Activated naive CD8-positive, alpha-beta T cell treated with anti-CD3 and anti-CD28 coated beads, Interleukin-2, amount 50 U/mL, for 16 hours (primary cell): ENCODE results near the gene OLIG1.

ENCODE experiments used
- DNase-seq: peaks from one replicate; pipeline ENCODE4 v3.0.0-alpha.2; 2020; ENCODE audit warnings: low read depth, low spot score

Gene OLIG1, protein sequence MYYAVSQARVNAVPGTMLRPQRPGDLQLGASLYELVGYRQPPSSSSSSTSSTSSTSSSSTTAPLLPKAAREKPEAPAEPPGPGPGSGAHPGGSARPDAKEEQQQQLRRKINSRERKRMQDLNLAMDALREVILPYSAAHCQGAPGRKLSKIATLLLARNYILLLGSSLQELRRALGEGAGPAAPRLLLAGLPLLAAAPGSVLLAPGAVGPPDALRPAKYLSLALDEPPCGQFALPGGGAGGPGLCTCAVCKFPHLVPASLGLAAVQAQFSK

GRCh38 chr21:33069994-33070743 lies at the start of gene OLIG1:
Gene OLIG1 (plus strand): TSS chr21:33070141. CDS start chr21:33070247, 106 bp downstream.
- DNase-seq = no peak

DNA sequence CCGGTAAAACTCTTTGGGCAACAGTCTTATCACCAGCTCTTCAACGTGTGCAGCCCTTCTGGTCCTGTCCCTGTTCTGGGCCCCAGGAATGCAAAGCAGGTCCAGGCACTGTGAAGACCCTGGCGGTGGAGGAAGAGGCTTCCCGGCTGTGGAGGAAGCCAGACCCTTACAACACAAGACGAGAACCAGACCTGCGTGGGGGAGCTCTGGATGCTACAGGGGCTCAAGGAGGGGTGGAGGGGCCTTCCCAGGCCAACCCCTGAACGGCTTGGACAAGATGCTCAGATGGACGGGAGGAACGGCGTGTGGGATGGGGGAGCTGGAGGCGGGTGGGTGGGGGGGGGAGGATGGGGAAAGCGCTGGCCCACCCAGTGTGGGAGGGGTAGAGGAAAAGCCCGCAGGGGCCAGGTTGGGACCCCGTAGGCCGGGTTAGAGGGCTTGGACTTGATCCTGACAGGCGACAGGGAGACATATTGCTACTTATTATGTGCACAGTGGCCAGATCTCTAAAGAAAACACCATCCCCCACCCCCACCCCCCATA lies 49.3 kb upstream of the OLIG1 start:
- DNase-seq = no peak

GRCh38 chr21:33021150-33021549 lies 48.8 kb upstream of the OLIG1 start:
- no peak for DNase-seq

- DNase-seq = no peak
Measured at GRCh38 chr21:33021667-33022066, 48.3 kb upstream of the OLIG1 start.

DNA sequence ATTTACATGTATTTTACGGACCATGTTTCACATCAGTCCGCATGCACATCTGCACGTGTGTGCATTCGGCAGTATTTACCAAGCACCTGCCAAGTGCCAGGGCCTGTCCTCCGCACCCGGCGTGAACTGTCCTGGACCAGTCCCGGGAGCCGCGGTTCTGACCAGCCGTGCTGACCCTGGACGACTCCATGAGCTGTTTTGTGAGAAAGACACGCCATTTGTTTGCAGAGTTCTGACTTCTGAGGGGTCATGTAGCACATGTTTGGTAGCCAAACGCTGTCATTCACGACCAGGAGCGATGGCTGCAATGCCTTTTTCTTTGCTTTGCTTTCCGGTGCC lies 47.5 kb upstream of the OLIG1 start:
- DNase-seq = no peak

DNA sequence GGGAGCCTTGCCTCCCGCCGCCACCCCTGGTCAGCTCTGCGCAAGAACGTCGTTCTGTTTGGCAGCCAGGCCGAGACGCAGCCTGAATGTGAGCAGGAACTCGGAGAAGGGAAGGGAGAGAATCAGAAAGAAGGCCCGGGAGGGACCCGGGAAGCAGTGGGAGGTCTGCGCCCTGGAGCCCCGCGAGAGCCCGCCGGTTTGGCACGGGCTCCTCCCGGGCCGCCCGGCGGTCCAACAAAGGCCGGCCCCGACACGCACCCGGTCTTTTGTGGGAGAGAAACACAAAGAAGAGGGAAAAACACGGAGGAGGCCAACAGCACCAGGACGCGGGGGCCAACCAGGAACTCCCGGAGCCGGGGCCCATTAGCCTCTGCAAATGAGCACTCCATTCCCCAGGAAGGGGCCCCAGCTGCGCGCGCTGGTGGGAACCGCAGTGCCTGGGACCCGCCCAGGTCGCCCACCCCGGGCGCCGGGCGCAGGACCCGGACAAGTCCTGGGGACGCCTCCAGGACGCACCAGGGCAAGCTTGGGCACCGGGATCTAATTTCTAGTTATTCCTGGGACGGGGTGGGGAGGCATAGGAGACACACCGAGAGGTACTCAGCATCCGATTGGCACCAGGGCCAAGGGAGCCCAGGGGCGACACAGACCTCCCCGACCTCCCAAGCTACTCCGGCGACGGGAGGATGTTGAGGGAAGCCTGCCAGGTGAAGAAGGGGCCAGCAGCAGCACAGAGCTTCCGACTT lies 46.9 kb upstream of the OLIG1 start:
- DNase-seq = no peak

DNA sequence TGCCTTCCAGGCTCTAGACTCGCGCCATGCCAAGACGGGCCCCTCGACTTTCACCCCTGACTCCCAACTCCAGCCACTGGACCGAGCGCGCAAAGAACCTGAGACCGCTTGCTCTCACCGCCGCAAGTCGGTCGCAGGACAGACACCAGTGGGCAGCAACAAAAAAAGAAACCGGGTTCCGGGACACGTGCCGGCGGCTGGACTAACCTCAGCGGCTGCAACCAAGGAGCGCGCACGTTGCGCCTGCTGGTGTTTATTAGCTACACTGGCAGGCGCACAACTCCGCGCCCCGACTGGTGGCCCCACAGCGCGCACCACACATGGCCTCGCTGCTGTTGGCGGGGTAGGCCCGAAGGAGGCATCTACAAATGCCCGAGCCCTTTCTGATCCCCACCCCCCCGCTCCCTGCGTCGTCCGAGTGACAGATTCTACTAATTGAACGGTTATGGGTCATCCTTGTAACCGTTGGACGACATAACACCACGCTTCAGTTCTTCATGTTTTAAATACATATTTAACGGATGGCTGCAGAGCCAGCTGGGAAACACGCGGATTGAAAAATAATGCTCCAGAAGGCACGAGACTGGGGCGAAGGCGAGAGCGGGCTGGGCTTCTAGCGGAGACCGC lies 46.3 kb upstream of the OLIG1 start:
- no peak for DNase-seq

GRCh38 chr21:33024201-33025103 lies 45.5 kb upstream of the OLIG1 start:
- no peak for DNase-seq

DNA sequence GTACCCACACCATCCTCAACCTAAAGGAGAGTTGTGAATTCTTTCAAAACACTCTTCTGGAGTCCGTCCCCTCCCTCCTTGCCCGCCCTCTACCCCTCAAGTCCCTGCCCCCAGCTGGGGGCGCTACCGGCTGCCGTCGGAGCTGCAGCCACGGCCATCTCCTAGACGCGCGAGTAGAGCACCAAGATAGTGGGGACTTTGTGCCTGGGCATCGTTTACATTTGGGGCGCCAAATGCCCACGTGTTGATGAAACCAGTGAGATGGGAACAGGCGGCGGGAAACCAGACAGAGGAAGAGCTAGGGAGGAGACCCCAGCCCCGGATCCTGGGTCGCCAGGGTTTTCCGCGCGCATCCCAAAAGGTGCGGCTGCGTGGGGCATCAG lies 44.8 kb upstream of the OLIG1 start:
- DNase-seq = no peak

DNA sequence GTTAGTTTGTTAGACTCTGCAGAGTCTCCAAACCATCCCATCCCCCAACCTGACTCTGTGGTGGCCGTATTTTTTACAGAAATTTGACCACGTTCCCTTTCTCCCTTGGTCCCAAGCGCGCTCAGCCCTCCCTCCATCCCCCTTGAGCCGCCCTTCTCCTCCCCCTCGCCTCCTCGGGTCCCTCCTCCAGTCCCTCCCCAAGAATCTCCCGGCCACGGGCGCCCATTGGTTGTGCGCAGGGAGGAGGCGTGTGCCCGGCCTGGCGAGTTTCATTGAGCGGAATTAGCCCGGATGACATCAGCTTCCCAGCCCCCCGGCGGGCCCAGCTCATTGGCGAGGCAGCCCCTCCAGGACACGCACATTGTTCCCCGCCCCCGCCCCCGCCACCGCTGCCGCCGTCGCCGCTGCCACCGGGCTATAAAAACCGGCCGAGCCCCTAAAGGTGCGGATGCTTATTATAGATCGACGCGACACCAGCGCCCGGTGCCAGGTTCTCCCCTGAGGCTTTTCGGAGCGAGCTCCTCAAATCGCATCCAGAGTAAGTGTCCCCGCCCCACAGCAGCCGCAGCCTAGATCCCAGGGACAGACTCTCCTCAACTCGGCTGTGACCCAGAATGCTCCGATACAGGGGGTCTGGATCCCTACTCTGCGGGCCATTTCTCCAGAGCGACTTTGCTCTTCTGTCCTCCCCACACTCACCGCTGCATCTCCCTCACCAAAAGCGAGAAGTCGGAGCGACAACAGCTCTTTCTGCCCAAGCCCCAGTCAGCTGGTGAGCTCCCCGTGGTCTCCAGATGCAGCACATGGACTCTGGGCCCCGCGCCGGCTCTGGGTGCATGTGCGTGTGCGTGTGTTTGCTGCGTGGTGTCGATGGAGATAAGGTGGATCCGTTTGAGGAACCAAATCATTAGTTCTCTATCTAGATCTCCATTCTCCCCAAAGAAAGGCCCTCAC lies 44.2 kb upstream of the OLIG1 start, which contains the start of gene OLIG2:
Gene OLIG2, plus strand, starts transcription at position 447 of the 954 bp plus-strand sequence. CDS start 928 bp downstream, outside the sequence.
- no peak for DNase-seq

GRCh38 chr21:33026443-33026858 lies 43.5 kb upstream of the OLIG1 start:
- no peak for DNase-seq

DNA sequence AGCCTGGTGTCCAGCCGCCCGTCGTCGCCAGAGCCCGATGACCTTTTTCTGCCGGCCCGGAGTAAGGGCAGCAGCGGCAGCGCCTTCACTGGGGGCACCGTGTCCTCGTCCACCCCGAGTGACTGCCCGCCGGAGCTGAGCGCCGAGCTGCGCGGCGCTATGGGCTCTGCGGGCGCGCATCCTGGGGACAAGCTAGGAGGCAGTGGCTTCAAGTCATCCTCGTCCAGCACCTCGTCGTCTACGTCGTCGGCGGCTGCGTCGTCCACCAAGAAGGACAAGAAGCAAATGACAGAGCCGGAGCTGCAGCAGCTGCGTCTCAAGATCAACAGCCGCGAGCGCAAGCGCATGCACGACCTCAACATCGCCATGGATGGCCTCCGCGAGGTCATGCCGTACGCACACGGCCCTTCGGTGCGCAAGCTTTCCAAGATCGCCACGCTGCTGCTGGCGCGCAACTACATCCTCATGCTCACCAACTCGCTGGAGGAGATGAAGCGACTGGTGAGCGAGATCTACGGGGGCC lies 43.0 kb upstream of the OLIG1 start:
- DNase-seq = no peak

DNA sequence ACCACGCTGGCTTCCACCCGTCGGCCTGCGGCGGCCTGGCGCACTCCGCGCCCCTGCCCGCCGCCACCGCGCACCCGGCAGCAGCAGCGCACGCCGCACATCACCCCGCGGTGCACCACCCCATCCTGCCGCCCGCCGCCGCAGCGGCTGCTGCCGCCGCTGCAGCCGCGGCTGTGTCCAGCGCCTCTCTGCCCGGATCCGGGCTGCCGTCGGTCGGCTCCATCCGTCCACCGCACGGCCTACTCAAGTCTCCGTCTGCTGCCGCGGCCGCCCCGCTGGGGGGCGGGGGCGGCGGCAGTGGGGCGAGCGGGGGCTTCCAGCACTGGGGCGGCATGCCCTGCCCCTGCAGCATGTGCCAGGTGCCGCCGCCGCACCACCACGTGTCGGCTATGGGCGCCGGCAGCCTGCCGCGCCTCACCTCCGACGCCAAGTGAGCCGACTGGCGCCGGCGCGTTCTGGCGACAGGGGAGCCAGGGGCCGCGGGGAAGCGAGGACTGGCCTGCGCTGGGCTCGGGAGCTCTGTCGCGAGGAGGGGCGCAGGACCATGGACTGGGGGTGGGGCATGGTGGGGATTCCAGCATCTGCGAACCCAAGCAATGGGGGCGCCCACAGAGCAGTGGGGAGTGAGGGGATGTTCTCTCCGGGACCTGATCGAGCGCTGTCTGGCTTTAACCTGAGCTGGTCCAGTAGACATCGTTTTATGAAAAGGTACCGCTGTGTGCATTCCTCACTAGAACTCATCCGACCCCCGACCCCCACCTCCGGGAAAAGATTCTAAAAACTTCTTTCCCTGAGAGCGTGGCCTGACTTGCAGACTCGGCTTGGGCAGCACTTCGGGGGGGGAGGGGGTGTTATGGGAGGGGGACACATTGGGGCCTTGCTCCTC lies 42.3 kb upstream of the OLIG1 start:
- DNase-seq = no peak

GRCh38 chr21:33028287-33028670 lies 41.7 kb upstream of the OLIG1 start:
- no peak for DNase-seq

- no peak for DNase-seq
Measured at GRCh38 chr21:33028773-33029384, 41.1 kb upstream of the OLIG1 start.

DNA sequence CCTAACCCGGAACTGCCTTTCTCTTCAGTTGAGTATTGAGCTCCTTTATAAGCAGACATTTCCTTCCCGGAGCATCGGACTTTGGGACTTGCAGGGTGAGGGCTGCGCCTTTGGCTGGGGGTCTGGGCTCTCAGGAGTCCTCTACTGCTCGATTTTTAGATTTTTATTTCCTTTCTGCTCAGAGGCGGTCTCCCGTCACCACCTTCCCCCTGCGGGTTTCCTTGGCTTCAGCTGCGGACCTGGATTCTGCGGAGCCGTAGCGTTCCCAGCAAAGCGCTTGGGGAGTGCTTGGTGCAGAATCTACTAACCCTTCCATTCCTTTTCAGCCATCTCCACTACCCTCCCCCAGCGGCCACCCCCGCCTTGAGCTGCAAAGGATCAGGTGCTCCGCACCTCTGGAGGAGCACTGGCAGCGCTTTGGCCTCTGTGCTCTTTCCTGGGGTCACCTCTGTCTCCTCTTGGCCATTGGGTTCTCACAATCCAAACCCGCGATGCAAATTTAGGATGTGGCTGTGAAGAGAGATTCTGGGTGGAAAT lies 40.5 kb upstream of the OLIG1 start:
- DNase-seq = no peak

GRCh38 chr21:33029975-33030461 lies 39.9 kb upstream of the OLIG1 start:
- no peak for DNase-seq
